ENCODE measurements around the gene CIBAR2. TPM values are rescaled to one million over a fixed set of nuclear protein-coding genes. Genes with fewer than 3 reads are reported as not detected.

CIBAR2 gene
- total RNA-seq, 2 experiments from 2014 or later, result 0.50 TPM; not detected in 1

DNA sequence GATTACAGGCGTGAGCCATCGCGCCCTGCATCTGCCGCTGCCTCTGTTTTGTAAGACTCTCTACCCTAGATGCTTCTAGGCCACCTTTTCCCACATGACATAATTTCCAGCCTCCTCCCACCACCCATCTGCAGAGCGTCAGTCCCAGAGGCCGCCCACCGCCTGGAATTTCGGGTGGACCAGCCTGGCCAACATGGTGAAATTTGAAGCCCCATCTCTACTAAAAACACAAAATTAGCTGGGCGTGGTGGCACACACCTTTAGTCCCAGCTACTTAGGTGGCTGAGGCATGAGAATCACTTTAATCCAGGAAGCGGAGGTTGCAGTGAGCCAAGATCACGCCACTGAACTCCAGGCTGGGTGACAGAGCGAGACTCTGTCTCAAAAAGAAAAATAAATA, 5.1 kb upstream of the CIBAR2 start:
- ChIA-PET CTCF (ENCODE audit: unreplicated experiment) (no interaction called here), POLR2A (no interaction called here)
- no TSS peak for BruUV-seq (replicated peaks)
- Histone ChIP-seq H3K4me2 (ENCODE audit: low read length) (no peak overlapping the region), H3K27ac (ENCODE audit: low read depth, low read length, poor library complexity, severe bottlenecking) (no peak overlapping the region), H3K36me3 (ENCODE audit: insufficient read depth, low read length) (no peaks in the 10 kb centered on the region), H3K9me2 (ENCODE audit: insufficient read depth, low read length) (no peaks in the 10 kb centered on the region), H3K4me3 (ENCODE audit: low read depth, low read length, poor library complexity, severe bottlenecking) (no peak overlapping the region), H2AFZ (ENCODE audit: low read length) (no peak overlapping the region), H3K9me3 (ENCODE audit: low read length) (no peaks in the 10 kb centered on the region), H3K79me2 (ENCODE audit: insufficient read depth, low read depth, low read length) (no peaks in the 10 kb centered on the region), H4K20me1 (ENCODE audit: insufficient read depth, low read length) (no peaks in the 10 kb centered on the region), H3K4me1 (ENCODE audit: insufficient read depth, low read length, poor library complexity, severe bottlenecking) (peaks cover 6% of the 10 kb centered on the region)
- TF ChIP-seq, protein P1, sequence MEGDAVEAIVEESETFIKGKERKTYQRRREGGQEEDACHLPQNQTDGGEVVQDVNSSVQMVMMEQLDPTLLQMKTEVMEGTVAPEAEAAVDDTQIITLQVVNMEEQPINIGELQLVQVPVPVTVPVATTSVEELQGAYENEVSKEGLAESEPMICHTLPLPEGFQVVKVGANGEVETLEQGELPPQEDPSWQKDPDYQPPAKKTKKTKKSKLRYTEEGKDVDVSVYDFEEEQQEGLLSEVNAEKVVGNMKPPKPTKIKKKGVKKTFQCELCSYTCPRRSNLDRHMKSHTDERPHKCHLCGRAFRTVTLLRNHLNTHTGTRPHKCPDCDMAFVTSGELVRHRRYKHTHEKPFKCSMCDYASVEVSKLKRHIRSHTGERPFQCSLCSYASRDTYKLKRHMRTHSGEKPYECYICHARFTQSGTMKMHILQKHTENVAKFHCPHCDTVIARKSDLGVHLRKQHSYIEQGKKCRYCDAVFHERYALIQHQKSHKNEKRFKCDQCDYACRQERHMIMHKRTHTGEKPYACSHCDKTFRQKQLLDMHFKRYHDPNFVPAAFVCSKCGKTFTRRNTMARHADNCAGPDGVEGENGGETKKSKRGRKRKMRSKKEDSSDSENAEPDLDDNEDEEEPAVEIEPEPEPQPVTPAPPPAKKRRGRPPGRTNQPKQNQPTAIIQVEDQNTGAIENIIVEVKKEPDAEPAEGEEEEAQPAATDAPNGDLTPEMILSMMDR (conservative IDR thresholded peaks at IDR 0.05; ENCODE audit: low read length), result no peak
- no peak for TF ChIP-seq EZH2phosphoT487 (IDR thresholded peaks at IDR 0.05; ENCODE audit: borderline replicate concordance, low read depth, low read length)
- no peak for DNase-seq (ENCODE audit: low spot score)
- intact Hi-C loops (cut with micrococcal nuclease; ENCODE audit: unreplicated experiment), result loop anchor here (5.0 kb wide), 2 partner anchors 110 to 130 kb away; no protein-coding TSS in a partner anchor

DNA sequence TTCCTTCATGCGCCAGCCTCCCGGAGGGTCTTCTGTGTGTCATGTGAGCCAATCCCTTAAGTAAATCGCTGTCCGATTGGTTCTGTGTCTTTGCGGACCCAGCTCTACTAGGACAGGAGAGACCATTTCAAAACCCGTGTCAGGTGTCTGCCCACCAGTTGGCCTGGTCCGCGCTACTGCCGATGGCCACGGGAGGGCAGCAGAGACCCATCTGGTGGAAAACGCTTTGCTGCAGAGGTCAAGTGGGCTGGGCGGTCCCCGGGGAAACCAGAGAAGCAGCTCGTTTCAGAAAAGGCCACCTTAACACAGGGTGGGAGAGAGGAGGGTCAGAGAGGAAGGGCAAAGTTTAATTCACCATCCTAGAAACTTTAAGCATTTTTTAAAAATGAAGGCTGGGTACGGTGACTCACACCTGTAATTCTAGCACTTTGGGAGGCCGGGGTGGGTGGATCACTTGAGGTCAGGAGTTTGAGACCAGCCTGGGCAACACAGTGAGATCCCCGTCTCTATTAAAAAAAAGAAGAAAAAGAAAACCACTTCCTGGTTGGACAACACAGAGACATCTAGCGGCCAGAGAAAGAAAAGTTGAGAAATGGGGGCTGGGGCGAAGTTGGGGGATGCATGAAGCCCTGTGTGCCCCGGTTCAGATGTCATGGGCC, 2.8 kb upstream of the CIBAR2 start:
- no peak overlapping the region for H3K27ac ChIP-seq (ENCODE audit: low read depth, low read length, poor library complexity, severe bottlenecking)
- no TSS peak for BruUV-seq (replicated peaks)
- POLR2A ChIA-PET, result interaction anchor here (0.7 to 1.2 kb wide), 2 partner anchors 10 to 57 kb away, joined by 3 to 4 read pairs; no protein-coding TSS in a partner anchor
- CTCF ChIA-PET (ENCODE audit: unreplicated experiment), result interaction anchor here (0.5 to 1.7 kb wide), 5 partner anchors 10 to 798 kb away, joined by 3 to 6 read pairs (median 4); no protein-coding TSS in a partner anchor
- peak overlapping the region; percentile 26 for H3K4me3 ChIP-seq (ENCODE audit: low read depth, low read length, poor library complexity, severe bottlenecking)
- no peaks in the 10 kb centered on the region for H3K79me2 ChIP-seq (ENCODE audit: insufficient read depth, low read depth, low read length)
- peaks cover 6% of the 10 kb centered on the region for H3K4me1 ChIP-seq (ENCODE audit: insufficient read depth, low read length, poor library complexity, severe bottlenecking)
- peak overlapping the region; percentile 61 for H3K4me2 ChIP-seq (ENCODE audit: low read length)
- H4K20me1 ChIP-seq (ENCODE audit: insufficient read depth, low read length), result no peaks in the 10 kb centered on the region
- peak overlapping the region; percentile 75; the same call in 1 of the 2 replicates for H2AFZ ChIP-seq (ENCODE audit: low read length)
- no peak for TF ChIP-seq EZH2phosphoT487 (IDR thresholded peaks at IDR 0.05; ENCODE audit: borderline replicate concordance, low read depth, low read length)
- TF ChIP-seq, protein P1 (conservative IDR thresholded peaks at IDR 0.05; ENCODE audit: low read length), result peak; percentile 98
- H3K9me3 ChIP-seq (ENCODE audit: low read length), result no peaks in the 10 kb centered on the region
- no peaks in the 10 kb centered on the region for H3K36me3 ChIP-seq (ENCODE audit: insufficient read depth, low read length)
- no peaks in the 10 kb centered on the region for H3K9me2 ChIP-seq (ENCODE audit: insufficient read depth, low read length)
- intact Hi-C loops (cut with micrococcal nuclease; ENCODE audit: unreplicated experiment), result loop anchor here (5.0 kb wide), 2 partner anchors 112 to 132 kb away; no protein-coding TSS in a partner anchor
- DNase-seq (ENCODE audit: low spot score), result peak; percentile 84

DNA sequence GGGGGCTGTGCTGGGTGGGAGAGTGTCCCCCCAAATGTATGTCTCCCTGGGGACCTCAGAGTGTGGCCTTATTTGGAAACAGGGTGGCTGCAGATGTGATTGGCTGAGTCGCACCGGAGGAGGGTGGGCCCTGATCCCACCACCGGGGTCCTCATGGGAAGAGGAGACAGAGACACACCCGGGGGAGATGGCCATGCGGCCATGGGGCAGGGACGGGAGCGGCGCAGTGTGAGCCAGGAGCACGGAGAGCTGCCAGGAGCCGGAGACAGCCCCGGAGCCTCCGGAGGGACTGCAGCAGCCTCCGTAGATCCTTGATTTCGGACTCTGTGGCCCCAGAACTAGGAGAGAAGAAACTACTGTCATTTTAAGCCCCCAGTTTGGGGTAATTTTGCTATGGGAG, 1.6 kb upstream of the CIBAR2 start:
- no peak overlapping the region for H3K27ac ChIP-seq (ENCODE audit: low read depth, low read length, poor library complexity, severe bottlenecking)
- POLR2A ChIA-PET, result no interaction called here

More for the DNA sequence above, 1.6 kb upstream of the CIBAR2 start:
- Histone ChIP-seq H3K9me3 (ENCODE audit: low read length) (no peaks in the 10 kb centered on the region), H2AFZ (ENCODE audit: low read length) (no peak overlapping the region), H3K79me2 (ENCODE audit: insufficient read depth, low read depth, low read length) (no peaks in the 10 kb centered on the region), H3K4me1 (ENCODE audit: insufficient read depth, low read length, poor library complexity, severe bottlenecking) (peaks cover 6% of the 10 kb centered on the region), H3K4me3 (ENCODE audit: low read depth, low read length, poor library complexity, severe bottlenecking) (no peak overlapping the region), H3K36me3 (ENCODE audit: insufficient read depth, low read length) (no peaks in the 10 kb centered on the region), H4K20me1 (ENCODE audit: insufficient read depth, low read length) (no peaks in the 10 kb centered on the region), H3K4me2 (ENCODE audit: low read length) (no peak overlapping the region), H3K9me2 (ENCODE audit: insufficient read depth, low read length) (no peaks in the 10 kb centered on the region)
- DNase-seq (ENCODE audit: low spot score), result no peak
- BruUV-seq (replicated peaks), result no TSS peak
- no peak for TF ChIP-seq EZH2phosphoT487 (IDR thresholded peaks at IDR 0.05; ENCODE audit: borderline replicate concordance, low read depth, low read length)
- TF ChIP-seq, protein P1 (conservative IDR thresholded peaks at IDR 0.05; ENCODE audit: low read length), result no peak
- intact Hi-C loops (cut with micrococcal nuclease; ENCODE audit: unreplicated experiment), result no loop called here
- CTCF ChIA-PET (ENCODE audit: unreplicated experiment), result interaction anchor here (1.7 kb wide), 1 partner anchor 138 kb away, joined by 4 read pairs; no protein-coding TSS in a partner anchor

Data from OCI-LY7 (cell line).